ENCODE data around the gene KCNN2.

KCNN2 gene

GRCh38 chr5:114362977-114363761 lies 1.3 kb downstream of the KCNN2 start:
- no peak for DNase-seq

- no peak for DNase-seq
Observed at GRCh38 chr5:114363837-114364236, 2.0 kb downstream of the KCNN2 start.

- no peak for DNase-seq
Observed at GRCh38 chr5:114367029-114367428, 5.2 kb downstream of the KCNN2 start.

DNA sequence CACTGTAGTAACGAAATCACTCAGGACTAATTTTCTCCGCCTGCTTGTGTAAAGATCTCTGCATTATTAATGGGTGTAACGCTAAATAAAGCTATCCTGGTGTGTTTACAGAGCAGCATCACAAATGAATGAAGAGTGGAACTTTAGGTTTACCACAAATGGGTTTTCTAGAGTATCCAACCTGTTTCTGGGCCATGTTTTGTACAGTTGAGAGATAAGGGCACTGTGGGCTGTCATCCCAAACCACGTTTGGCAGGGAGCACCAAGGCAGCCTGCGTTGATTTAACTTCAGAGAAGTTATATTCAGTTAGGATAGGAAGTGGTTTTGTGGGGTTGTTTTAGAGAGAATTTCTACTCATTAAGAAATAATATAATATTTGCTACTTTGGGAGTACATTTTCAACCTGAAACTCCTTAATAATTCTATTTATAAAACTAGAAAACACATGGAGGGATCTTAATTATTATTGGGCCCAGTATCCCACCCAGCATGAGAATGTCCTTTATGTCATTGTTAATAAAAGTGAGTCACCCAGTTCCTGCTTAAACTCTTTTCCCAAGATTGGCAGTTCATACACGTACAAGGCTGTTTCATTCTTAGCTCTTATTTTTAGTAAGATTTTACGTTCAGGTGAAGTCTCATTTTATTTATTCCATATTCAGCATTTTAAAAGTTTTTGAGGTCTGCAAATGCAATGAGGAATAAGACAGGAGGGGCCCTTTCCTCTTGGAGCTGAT lies 8.0 kb downstream of the KCNN2 start:
- no peak for DNase-seq

DNA sequence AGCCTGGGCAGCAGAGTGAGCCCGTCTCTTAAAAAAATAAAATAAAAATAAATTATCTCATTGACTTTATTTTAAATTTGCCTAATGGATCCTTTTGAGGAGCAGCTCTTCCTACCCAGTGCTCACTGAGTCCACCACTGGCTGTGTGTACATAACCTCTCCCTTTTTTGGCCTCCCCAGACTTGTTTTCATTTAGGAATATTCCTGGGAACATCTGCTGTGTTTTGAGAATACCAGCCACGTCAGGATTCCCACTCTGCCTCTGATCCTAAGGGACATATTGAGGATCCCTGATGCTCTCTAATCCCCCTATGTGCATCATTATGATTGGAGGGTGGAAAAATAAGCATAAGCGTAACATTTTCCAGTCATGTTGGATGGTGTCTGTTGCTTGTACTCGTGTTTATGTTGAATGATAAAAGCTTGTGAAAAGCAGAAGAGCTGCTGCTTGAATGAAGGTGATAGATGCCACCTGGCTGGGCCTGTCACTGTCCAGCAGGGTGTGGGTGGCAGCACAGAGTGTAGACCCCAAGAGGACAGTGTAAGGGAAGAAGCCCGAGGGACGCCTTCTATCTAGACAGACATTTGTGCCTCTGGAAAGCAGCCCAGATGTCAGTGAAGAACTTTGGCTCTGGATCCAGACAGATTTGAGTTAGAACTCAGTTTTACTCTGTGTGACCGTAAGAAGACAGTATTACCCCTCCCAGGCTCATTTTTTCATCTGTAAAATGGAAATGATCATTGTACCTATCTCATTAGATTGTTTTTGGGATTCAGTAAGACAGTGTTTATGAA lies 15.4 kb downstream of the KCNN2 start:
- DNase-seq = no peak

DNA sequence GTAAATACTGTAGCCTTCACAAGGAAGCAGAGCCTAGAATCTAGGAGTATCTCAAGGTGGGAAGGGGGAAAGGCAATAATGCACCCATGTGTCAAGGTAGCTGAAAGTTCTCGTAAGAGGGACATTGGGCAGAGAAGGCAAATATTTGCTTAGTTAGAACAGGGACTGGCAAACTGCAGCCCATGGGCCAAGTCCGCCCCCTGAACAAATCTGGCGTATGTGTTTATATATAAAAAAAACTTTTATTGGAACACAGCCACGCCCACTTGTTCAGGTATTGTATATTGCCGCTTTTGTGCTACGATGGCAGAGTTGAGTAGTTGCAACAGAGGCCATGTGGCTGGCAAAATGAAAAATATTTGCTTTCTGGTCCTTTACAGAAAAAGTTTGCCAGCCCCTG lies 16.1 kb downstream of the KCNN2 start:
- DNase-seq = no peak

GRCh38 chr5:114380721-114381120 lies 18.9 kb downstream of the KCNN2 start:
- no peak for DNase-seq

- no peak for DNase-seq
Observed at GRCh38 chr5:114387433-114387832, 25.6 kb downstream of the KCNN2 start.

DNA sequence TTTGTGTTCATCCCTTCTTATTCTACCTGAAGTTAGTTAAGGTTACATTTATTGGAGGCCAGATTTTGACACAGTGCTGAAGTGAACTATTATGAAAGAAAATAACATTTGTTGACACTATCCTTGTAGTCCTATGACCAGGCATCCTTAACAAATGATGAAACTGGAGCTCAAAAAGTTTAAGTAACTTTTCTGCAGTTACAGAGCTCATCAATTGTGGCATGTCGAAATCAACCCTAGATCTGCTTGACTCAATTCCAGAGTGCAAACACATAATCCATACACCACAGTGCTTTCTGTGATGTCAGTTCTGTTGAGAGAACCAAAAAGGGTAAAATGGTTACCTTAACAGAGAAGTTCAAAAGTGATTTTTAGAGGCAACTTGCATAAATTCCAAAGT lies 28.6 kb downstream of the KCNN2 start:
- no peak for DNase-seq

DNA sequence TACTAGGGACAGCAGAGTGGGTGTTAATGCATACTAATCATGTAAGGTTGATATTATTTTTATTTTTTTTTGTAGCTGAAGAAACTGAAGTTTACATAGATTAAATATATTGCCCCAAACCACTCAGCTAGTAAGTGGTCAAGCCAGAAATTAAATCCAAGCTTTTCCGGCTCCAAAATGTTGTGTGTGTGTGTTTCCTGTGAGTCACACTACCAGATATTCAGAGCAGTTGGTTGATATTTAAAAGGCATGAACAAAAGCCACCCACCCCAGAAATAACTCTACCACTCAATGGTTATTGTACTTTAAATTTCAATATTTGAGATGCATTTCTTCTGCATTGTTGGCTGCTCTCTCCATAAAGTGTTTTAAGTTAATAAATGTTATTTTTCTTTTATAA lies 29.5 kb downstream of the KCNN2 start:
- no peak for DNase-seq

- DNase-seq = no peak
Observed at GRCh38 chr5:114393159-114393558, 31.3 kb downstream of the KCNN2 start.

DNA sequence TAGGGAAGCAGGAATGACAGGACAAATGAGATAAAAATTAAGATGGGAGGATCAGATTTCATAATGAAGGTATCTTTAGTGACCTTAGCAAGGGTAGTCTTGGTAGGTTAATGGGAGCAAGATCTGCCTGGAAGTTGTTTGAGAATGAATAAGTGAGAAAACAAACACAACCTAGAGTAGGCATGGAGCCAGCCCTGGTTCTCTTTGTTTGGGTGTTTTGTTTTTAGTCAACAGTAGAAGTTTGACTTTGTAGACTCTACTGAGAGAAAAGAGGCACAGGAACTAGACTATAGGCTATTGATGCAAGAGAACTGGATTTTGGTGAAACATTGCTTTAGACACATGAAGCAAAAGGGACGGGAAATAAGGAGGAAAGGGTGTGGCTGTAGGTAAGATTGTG lies 40.3 kb downstream of the KCNN2 start:
- DNase-seq = no peak

DNA sequence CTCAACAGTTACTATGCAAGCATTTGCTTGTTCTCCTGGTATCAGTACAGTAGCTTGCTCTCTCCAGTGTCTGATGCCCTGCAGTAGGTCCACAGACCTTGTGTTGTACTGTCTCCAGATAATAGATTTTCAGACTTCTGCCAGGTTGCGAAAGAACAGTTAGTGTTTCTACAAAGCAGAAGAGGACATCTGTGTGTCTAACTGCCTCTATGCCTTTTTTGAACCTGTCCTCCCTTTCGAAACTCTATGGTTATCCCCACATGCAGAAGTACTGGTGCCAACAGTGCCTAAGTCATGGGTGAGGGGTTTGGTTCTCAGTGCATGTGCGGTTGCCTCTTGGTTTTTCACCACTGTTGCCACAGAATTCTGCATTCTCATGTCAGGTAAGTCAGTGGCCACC lies 45.9 kb downstream of the KCNN2 start:
- no peak for DNase-seq

DNA sequence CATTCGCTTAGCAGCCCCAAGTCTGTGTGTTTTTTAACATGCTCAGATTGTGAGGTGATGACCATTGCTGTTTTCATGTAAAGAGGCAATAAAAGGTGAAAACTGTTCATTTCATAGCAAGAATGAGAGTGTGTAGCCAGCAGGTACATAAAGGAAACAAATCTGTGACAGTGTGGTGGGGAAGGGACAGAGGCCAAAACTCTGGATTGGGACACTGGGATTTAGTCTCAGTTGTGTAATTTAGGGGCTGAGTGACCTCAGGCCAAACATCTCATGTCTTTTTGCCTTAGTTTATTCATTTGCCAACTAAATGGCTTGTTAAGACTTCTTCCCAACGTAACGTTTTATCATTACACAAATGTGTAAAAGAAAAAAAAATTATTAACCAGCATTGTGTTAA lies 47.0 kb downstream of the KCNN2 start:
- DNase-seq = no peak

DNA sequence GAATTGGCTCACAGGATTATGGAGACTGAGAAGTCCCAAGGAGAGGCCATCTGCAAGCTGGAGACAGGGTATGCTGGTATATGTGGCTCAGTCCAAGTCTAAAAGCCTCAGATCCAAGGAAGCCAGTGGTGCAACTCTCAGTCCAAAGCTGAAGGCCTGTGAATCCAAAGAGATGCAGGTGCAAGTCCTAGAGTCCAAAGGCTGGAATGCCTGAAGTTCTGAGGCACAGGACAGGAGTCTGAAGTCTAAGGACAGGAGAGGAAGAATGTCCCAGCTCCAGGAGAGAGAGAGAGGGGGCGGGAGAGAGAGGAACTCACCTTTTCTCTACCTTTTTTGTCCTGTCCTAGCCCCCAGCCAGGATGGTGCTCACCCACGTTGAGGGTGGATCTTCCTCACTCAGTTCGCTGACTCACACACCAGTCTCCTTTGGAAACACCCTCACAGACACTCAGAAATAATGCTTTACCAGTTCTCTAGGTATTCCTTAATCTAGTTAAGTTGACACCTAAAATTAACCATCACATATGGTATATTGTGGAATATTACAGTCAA lies 49.6 kb downstream of the KCNN2 start:
- DNase-seq = no peak

GRCh38 chr5:114412510-114413171 lies 50.8 kb downstream of the KCNN2 start:
- DNase-seq = no peak

DNA sequence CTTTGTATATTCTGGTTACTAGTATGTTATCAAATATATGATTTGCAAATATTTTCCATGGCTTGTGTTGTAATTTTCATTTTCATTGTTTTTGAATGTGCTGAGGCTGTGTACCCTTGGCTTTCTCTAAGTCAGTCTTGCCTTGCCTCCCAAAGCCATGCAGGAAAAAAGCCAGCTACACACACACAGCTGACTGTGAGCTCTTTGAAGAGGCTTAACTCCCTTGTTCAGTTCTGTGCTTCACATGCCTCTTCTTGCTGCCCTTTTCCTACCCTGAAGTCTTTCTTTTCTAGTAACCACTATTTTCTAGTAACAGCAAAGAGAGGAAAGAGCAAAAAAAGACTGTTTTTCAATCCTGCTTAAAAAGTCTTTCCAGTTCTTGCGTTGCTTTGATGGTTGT lies 53.9 kb downstream of the KCNN2 start:
- no peak for DNase-seq

GRCh38 chr5:114416254-114416653 lies 54.4 kb downstream of the KCNN2 start:
- DNase-seq = no peak

GRCh38 chr5:114417519-114417918 lies 55.6 kb downstream of the KCNN2 start:
- no peak for DNase-seq

- DNase-seq = no peak
Observed at GRCh38 chr5:114418176-114419066, 56.6 kb downstream of the KCNN2 start.

DNA sequence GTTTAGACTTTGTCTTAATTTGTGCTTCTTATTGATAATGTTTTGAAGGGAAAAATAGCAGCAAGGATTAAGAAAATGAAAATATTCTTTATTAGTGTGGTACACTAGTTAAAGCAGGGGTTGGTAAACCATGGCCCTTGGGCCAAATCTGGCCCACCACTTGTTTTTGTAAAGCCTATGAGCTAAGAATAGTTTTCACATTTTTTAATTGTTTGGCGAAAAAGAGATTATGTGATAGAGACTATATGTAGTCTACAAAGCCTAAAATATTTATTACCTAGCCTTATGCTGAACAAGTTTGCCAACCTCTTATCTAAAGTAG lies 57.2 kb downstream of the KCNN2 start:
- no peak for DNase-seq

- no peak for DNase-seq
Observed at GRCh38 chr5:114419959-114420358, 58.1 kb downstream of the KCNN2 start.
